ENCODE measurements around the gene CNTNAP2.

DNA sequence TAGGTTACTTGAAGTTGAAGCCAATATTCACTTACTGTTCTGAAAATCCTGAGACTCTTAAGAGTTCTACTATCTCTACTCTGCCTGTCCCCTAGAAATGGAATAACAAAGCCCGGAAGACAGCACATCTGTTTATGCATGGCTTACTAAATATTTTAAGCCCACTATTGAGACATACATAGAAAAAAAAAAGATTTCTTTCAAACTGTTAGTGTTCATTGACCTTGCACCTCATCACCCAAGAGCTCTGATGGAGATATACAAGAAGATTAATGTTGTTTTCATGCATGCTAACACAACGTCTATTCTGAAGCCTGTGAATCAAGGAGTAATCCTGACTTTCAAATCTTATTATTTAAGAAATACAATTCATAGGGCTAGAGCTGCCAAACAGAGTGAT, 1614.7 kb downstream of the CNTNAP2 start:
- TF ChIP-seq, protein P1, sequence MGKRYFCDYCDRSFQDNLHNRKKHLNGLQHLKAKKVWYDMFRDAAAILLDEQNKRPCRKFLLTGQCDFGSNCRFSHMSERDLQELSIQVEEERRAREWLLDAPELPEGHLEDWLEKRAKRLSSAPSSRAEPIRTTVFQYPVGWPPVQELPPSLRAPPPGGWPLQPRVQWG (CRISPR knock-in tag; IDR thresholded peaks at IDR 0.05; ENCODE audit: borderline replicate concordance, low read depth) = no peak
- TF ChIP-seq SRF (IDR thresholded peaks at IDR 0.05; ENCODE audit: low read depth, low read length) = no peak
- TF ChIP-seq ZNF224 (CRISPR knock-in tag; IDR thresholded peaks at IDR 0.05) = no peak
- TF ChIP-seq ZNF510 (CRISPR knock-in tag; IDR thresholded peaks at IDR 0.05; ENCODE audit: low read depth) = no peak
- TF ChIP-seq TAF1 (CRISPR knock-in tag; IDR thresholded peaks at IDR 0.05) = no peak
- TF ChIP-seq POLR2A (IDR thresholded peaks at IDR 0.05; ENCODE audit: insufficient read depth in 1 of 2, low read depth in 2 of 2, low read length in 2 of 2) = no peak
- TF ChIP-seq, protein P2, sequence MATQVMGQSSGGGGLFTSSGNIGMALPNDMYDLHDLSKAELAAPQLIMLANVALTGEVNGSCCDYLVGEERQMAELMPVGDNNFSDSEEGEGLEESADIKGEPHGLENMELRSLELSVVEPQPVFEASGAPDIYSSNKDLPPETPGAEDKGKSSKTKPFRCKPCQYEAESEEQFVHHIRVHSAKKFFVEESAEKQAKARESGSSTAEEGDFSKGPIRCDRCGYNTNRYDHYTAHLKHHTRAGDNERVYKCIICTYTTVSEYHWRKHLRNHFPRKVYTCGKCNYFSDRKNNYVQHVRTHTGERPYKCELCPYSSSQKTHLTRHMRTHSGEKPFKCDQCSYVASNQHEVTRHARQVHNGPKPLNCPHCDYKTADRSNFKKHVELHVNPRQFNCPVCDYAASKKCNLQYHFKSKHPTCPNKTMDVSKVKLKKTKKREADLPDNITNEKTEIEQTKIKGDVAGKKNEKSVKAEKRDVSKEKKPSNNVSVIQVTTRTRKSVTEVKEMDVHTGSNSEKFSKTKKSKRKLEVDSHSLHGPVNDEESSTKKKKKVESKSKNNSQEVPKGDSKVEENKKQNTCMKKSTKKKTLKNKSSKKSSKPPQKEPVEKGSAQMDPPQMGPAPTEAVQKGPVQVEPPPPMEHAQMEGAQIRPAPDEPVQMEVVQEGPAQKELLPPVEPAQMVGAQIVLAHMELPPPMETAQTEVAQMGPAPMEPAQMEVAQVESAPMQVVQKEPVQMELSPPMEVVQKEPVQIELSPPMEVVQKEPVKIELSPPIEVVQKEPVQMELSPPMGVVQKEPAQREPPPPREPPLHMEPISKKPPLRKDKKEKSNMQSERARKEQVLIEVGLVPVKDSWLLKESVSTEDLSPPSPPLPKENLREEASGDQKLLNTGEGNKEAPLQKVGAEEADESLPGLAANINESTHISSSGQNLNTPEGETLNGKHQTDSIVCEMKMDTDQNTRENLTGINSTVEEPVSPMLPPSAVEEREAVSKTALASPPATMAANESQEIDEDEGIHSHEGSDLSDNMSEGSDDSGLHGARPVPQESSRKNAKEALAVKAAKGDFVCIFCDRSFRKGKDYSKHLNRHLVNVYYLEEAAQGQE (IDR thresholded peaks at IDR 0.05; ENCODE audit: borderline replicate concordance in 1 of 2, low read depth in 1 of 2, low read length in 2 of 2) = no peak
- no peak for TF ChIP-seq ZNF121 (CRISPR knock-in tag; IDR thresholded peaks at IDR 0.05)
- TF ChIP-seq NFIC (IDR thresholded peaks at IDR 0.05; ENCODE audit: low read length) = no peak
